Measurements from ENCODE around the gene FEZ2. TPM values are rescaled to one million over a fixed set of nuclear protein-coding genes. Genes with fewer than 3 reads are reported as not detected.

The FEZ2 gene
- total RNA-seq, 1 experiment from 2014 or later, result 22.2 TPM

DNA sequence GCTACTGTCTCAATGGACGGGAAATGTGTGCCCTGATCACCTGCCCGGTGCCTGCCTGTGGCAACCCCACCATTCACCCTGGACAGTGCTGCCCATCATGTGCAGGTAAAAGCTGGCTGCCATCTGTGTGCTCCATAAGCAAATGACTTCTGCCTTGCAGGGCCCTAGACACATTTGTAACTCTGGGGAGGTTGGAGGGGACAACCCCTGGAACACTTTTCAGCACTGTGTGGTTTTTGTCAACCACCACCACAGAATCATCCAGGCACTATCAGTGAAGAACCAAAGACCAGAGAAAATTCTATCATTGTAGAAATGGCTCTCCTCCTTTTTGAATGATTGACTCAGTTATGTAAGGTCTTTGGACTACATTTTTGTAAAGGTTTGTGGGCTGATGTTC is 84.3 kb downstream of the FEZ2 start (continued):
- TF ChIP-seq, protein P1, sequence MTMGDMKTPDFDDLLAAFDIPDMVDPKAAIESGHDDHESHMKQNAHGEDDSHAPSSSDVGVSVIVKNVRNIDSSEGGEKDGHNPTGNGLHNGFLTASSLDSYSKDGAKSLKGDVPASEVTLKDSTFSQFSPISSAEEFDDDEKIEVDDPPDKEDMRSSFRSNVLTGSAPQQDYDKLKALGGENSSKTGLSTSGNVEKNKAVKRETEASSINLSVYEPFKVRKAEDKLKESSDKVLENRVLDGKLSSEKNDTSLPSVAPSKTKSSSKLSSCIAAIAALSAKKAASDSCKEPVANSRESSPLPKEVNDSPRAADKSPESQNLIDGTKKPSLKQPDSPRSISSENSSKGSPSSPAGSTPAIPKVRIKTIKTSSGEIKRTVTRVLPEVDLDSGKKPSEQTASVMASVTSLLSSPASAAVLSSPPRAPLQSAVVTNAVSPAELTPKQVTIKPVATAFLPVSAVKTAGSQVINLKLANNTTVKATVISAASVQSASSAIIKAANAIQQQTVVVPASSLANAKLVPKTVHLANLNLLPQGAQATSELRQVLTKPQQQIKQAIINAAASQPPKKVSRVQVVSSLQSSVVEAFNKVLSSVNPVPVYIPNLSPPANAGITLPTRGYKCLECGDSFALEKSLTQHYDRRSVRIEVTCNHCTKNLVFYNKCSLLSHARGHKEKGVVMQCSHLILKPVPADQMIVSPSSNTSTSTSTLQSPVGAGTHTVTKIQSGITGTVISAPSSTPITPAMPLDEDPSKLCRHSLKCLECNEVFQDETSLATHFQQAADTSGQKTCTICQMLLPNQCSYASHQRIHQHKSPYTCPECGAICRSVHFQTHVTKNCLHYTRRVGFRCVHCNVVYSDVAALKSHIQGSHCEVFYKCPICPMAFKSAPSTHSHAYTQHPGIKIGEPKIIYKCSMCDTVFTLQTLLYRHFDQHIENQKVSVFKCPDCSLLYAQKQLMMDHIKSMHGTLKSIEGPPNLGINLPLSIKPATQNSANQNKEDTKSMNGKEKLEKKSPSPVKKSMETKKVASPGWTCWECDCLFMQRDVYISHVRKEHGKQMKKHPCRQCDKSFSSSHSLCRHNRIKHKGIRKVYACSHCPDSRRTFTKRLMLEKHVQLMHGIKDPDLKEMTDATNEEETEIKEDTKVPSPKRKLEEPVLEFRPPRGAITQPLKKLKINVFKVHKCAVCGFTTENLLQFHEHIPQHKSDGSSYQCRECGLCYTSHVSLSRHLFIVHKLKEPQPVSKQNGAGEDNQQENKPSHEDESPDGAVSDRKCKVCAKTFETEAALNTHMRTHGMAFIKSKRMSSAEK (CRISPR knock-in tag; IDR thresholded peaks at IDR 0.05; ENCODE audit: borderline replicate concordance), result no peak
- TF ChIP-seq GRHL2 (CRISPR knock-in tag; IDR thresholded peaks at IDR 0.05; ENCODE audit: insufficient replicate concordance, severe bottlenecking), result no peak
- TF ChIP-seq, protein P2, sequence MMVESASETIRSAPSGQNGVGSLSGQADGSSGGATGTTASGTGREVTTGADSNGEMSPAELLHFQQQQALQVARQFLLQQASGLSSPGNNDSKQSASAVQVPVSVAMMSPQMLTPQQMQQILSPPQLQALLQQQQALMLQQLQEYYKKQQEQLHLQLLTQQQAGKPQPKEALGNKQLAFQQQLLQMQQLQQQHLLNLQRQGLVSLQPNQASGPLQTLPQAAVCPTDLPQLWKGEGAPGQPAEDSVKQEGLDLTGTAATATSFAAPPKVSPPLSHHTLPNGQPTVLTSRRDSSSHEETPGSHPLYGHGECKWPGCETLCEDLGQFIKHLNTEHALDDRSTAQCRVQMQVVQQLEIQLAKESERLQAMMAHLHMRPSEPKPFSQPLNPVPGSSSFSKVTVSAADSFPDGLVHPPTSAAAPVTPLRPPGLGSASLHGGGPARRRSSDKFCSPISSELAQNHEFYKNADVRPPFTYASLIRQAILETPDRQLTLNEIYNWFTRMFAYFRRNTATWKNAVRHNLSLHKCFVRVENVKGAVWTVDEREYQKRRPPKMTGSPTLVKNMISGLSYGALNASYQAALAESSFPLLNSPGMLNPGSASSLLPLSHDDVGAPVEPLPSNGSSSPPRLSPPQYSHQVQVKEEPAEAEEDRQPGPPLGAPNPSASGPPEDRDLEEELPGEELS (CRISPR knock-in tag; IDR thresholded peaks at IDR 0.05), result no peak
- TF ChIP-seq ZNF416 (CRISPR knock-in tag; IDR thresholded peaks at IDR 0.05), result no peak
- TF ChIP-seq ZBTB21 (CRISPR knock-in tag; IDR thresholded peaks at IDR 0.05; ENCODE audit: borderline replicate concordance), result no peak

DNA sequence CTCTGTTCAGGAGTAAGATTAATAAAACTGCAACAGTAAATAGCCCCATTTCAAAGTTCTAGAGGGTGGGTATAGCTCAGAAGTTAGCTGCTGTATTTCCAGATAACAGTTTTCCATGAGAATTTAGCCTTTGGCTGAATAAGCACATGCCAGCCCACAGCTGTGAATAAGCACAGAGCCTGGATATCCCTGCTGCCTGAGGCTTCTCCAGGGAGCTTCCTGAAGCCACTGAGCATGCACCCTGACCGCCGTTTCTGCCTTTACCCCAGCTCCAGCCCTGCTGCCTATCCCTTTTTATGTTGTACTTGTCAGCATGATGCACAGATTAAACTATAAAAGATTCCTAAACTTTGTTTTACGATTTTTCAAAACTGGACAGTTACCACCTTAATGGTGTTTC is 85.3 kb downstream of the FEZ2 start:
- H3K4me1 Mint-ChIP-seq, result peaks cover 9% of the 10 kb centered on the region
- H3K4me3 Mint-ChIP-seq, result no peak overlapping the region
- no peaks in the 10 kb centered on the region for H3K27me3 Mint-ChIP-seq (ENCODE audit: low read depth)
- no peak overlapping the region for H3K27ac Mint-ChIP-seq
- peaks cover 62% of the 10 kb centered on the region for H3K36me3 Mint-ChIP-seq
- no peak for TF ChIP-seq NR2C2 (CRISPR knock-in tag; IDR thresholded peaks at IDR 0.05)
- TF ChIP-seq, protein P3, sequence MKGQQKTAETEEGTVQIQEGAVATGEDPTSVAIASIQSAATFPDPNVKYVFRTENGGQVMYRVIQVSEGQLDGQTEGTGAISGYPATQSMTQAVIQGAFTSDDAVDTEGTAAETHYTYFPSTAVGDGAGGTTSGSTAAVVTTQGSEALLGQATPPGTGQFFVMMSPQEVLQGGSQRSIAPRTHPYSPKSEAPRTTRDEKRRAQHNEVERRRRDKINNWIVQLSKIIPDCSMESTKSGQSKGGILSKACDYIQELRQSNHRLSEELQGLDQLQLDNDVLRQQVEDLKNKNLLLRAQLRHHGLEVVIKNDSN (CRISPR knock-in tag; IDR thresholded peaks at IDR 0.05), result no peak
- TF ChIP-seq ZNF423 (CRISPR knock-in tag; IDR thresholded peaks at IDR 0.05), result no peak
- TF ChIP-seq, protein P4, sequence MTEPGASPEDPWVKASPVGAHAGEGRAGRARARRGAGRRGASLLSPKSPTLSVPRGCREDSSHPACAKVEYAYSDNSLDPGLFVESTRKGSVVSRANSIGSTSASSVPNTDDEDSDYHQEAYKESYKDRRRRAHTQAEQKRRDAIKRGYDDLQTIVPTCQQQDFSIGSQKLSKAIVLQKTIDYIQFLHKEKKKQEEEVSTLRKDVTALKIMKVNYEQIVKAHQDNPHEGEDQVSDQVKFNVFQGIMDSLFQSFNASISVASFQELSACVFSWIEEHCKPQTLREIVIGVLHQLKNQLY (CRISPR knock-in tag; IDR thresholded peaks at IDR 0.05), result no peak
- TF ChIP-seq, protein P5, sequence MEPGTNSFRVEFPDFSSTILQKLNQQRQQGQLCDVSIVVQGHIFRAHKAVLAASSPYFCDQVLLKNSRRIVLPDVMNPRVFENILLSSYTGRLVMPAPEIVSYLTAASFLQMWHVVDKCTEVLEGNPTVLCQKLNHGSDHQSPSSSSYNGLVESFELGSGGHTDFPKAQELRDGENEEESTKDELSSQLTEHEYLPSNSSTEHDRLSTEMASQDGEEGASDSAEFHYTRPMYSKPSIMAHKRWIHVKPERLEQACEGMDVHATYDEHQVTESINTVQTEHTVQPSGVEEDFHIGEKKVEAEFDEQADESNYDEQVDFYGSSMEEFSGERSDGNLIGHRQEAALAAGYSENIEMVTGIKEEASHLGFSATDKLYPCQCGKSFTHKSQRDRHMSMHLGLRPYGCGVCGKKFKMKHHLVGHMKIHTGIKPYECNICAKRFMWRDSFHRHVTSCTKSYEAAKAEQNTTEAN (CRISPR knock-in tag; IDR thresholded peaks at IDR 0.05), result no peak
- TF ChIP-seq, protein P6, sequence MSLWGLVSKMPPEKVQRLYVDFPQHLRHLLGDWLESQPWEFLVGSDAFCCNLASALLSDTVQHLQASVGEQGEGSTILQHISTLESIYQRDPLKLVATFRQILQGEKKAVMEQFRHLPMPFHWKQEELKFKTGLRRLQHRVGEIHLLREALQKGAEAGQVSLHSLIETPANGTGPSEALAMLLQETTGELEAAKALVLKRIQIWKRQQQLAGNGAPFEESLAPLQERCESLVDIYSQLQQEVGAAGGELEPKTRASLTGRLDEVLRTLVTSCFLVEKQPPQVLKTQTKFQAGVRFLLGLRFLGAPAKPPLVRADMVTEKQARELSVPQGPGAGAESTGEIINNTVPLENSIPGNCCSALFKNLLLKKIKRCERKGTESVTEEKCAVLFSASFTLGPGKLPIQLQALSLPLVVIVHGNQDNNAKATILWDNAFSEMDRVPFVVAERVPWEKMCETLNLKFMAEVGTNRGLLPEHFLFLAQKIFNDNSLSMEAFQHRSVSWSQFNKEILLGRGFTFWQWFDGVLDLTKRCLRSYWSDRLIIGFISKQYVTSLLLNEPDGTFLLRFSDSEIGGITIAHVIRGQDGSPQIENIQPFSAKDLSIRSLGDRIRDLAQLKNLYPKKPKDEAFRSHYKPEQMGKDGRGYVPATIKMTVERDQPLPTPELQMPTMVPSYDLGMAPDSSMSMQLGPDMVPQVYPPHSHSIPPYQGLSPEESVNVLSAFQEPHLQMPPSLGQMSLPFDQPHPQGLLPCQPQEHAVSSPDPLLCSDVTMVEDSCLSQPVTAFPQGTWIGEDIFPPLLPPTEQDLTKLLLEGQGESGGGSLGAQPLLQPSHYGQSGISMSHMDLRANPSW (CRISPR knock-in tag; conservative IDR thresholded peaks at IDR 0.05; ENCODE audit: low read depth), result no peak
- TF ChIP-seq, protein P7, sequence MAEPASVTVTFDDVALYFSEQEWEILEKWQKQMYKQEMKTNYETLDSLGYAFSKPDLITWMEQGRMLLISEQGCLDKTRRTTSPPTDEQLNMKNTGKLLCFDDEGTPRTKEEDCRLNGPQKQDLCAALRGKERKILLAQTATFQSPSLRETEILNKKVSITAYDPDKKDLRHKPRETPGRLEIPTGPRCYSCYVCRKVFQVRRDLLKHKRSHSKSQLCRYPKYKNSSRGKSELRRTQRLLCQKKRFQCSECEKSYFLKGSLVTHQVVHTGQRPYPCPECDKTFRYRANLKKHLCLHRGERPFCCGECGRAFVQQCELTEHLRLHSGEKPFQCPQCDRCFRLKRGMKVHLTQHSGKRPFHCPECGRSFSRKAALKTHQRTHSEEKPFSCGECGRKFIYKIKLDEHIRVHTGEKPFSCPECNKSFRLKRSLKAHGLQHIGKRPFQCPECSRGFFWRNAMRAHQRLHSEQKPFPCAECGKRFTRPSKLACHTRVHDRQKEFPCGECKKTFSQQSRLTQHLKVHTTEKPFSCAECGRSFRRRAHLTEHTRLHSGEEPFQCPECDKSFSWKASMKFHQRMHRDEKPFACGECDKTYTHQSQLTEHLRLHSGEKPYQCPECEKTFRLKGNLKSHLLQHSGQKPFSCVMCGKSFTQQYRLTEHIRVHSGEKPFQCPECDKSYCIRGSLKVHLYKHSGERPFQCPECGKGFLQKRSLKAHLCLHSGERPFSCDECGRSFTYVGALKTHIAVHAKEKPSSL (CRISPR knock-in tag; conservative IDR thresholded peaks at IDR 0.05), result no peak
- TF ChIP-seq RORB (CRISPR knock-in tag; IDR thresholded peaks at IDR 0.05), result no peak
- TF ChIP-seq, protein P8, sequence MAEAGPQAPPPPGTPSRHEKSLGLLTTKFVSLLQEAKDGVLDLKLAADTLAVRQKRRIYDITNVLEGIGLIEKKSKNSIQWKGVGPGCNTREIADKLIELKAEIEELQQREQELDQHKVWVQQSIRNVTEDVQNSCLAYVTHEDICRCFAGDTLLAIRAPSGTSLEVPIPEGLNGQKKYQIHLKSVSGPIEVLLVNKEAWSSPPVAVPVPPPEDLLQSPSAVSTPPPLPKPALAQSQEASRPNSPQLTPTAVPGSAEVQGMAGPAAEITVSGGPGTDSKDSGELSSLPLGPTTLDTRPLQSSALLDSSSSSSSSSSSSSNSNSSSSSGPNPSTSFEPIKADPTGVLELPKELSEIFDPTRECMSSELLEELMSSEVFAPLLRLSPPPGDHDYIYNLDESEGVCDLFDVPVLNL (CRISPR knock-in tag; IDR thresholded peaks at IDR 0.05; ENCODE audit: borderline replicate concordance, low read depth), result no peak
- TF ChIP-seq, protein P9, sequence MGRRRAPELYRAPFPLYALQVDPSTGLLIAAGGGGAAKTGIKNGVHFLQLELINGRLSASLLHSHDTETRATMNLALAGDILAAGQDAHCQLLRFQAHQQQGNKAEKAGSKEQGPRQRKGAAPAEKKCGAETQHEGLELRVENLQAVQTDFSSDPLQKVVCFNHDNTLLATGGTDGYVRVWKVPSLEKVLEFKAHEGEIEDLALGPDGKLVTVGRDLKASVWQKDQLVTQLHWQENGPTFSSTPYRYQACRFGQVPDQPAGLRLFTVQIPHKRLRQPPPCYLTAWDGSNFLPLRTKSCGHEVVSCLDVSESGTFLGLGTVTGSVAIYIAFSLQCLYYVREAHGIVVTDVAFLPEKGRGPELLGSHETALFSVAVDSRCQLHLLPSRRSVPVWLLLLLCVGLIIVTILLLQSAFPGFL (CRISPR knock-in tag; IDR thresholded peaks at IDR 0.05; ENCODE audit: borderline replicate concordance), result no peak
- no peaks in the 10 kb centered on the region for H3K9me3 Mint-ChIP-seq
- ATAC-seq (no peak), DNase-seq (ENCODE audit: low spot score) (no peak)
- ChIA-PET CTCF (no interaction called here), POLR2A (no interaction called here)

Measured in WTC11 (cell line).